Parathyroid adenoma (tissue), 2 donors: Measurements from ENCODE around the gene NEK4.

Experiments used
- H2AFZ ChIP-seq: fragments of 300-600 bp; sonication (generic); one replicate; pipeline ENCODE4 v1.7.0; 2017; ENCODE audit warnings: antibody characterized with exemption, mild to moderate bottlenecking
- H3K27ac ChIP-seq: fragments of 300-600 bp; sonication (generic); one replicate; pipeline ENCODE4 v1.7.0; 2017
- H3K27me3 ChIP-seq: fragments of 300-600 bp; sonication (generic); one replicate; pipeline ENCODE4 v1.7.0; 2017; ENCODE audit warnings: low read length; ENCODE audit not compliant: control insufficient read depth, insufficient read depth
- H3K36me3 ChIP-seq: fragments of 300-600 bp; sonication (generic); one replicate; pipeline ENCODE4 v1.7.0; 2017; ENCODE audit warnings: low read length; ENCODE audit not compliant: control insufficient read depth, insufficient read depth
- H3K4me1 ChIP-seq: fragments of 300-600 bp; sonication (generic); one replicate; pipeline ENCODE4 v1.7.0; 2017; ENCODE audit warnings: control low read depth
- H3K4me2 ChIP-seq: fragments of 300-600 bp; sonication (generic); one replicate; pipeline ENCODE4 v1.7.0; 2017; ENCODE audit warnings: low read length
- H3K4me3 ChIP-seq: fragments of 300-600 bp; sonication (generic); one replicate; pipeline ENCODE4 v1.7.0; 2017; ENCODE audit warnings: low read depth, low read length
- H3K79me2 ChIP-seq: fragments of 300-600 bp; sonication (generic); one replicate; pipeline ENCODE4 v1.7.0; 2017; ENCODE audit warnings: control low read depth
- H3K9ac ChIP-seq: fragments of 300-600 bp; sonication (generic); one replicate; pipeline ENCODE4 v1.7.0; 2017; ENCODE audit warnings: mild to moderate bottlenecking
- H3K9me3 ChIP-seq: fragments of 300-600 bp; sonication (generic); one replicate; pipeline ENCODE4 v1.7.0; 2017; ENCODE audit warnings: low read length; ENCODE audit not compliant: control insufficient read depth
- TF ChIP-seq, protein P1 (sequence below): fragments of 300-600 bp; sonication (generic); IDR thresholded peaks from one replicate; pipeline ENCODE4 v1.7.0; 2017; ENCODE audit warnings: antibody characterized with exemption, mild to moderate bottlenecking
- donor health status: primary hyperparathyroidism.

Gene NEK4

DNA sequence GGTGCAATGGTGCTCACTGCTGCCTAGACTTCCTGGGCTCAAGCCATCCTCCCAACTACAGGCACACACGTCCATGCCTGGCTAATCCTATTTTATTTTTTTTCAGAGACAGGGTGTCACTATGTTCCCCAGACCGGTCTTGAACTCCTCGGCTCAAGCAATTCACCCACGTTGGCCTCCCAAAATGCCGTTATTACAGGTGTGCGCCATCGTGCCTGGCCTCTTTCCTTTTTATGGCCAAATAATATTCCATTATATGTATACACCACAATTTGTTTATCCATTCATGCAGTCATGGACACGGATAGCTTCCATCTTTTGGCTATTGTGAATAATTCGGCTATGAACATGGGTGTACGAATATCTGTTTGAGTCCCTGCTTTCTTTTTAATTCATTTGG lies 962 bp upstream of the NEK4 start:
- H3K4me3 ChIP-seq, result no peak overlapping the region
- H3K9ac ChIP-seq, result no peak overlapping the region

DNA sequence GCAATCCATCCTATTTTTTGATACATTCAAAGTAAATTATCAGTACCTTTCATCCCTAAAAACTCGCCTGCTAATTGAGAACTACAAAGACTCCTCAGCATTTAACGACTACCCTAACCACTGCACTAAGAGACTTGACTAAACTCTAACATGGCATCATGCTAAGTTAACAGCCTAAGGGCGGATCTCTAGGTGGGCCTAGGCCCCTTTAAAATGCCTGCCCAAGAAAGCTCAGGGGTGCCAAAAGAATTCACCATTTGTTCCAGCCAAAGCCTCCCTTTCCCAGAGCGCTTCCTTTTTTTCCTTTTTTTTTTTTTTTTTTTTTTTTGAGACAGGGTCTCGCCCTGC lies 568 bp upstream of the NEK4 start:
- Histone ChIP-seq H3K27me3 (no peaks in the 10 kb centered on the region), H3K36me3 (no peaks in the 10 kb centered on the region), H2AFZ (peak overlapping the region; percentile 99), H3K4me3 (peak overlapping the region; percentile 78), H3K79me2 (peaks cover 3% of the 10 kb centered on the region), H3K4me2 (peak overlapping the region; percentile 76), H3K4me1 (peaks cover 4% of the 10 kb centered on the region), H3K9me3 (no peaks in the 10 kb centered on the region), H3K9ac (no peak overlapping the region), H3K27ac (peak overlapping the region; percentile 71)
- TF ChIP-seq, protein P1, sequence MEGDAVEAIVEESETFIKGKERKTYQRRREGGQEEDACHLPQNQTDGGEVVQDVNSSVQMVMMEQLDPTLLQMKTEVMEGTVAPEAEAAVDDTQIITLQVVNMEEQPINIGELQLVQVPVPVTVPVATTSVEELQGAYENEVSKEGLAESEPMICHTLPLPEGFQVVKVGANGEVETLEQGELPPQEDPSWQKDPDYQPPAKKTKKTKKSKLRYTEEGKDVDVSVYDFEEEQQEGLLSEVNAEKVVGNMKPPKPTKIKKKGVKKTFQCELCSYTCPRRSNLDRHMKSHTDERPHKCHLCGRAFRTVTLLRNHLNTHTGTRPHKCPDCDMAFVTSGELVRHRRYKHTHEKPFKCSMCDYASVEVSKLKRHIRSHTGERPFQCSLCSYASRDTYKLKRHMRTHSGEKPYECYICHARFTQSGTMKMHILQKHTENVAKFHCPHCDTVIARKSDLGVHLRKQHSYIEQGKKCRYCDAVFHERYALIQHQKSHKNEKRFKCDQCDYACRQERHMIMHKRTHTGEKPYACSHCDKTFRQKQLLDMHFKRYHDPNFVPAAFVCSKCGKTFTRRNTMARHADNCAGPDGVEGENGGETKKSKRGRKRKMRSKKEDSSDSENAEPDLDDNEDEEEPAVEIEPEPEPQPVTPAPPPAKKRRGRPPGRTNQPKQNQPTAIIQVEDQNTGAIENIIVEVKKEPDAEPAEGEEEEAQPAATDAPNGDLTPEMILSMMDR, result no peak

More for the DNA sequence above, 962 bp upstream of the NEK4 start:
- H3K4me2 ChIP-seq, result no peak overlapping the region
- H3K27me3 ChIP-seq, result no peaks in the 10 kb centered on the region
- H3K79me2 ChIP-seq, result peaks cover 3% of the 10 kb centered on the region
- no peaks in the 10 kb centered on the region for H3K36me3 ChIP-seq
- peak overlapping the region; percentile 99 for H2AFZ ChIP-seq
- no peaks in the 10 kb centered on the region for H3K9me3 ChIP-seq
- TF ChIP-seq, protein P1, result no peak
- peaks cover 4% of the 10 kb centered on the region for H3K4me1 ChIP-seq
- no peak overlapping the region for H3K27ac ChIP-seq

DNA sequence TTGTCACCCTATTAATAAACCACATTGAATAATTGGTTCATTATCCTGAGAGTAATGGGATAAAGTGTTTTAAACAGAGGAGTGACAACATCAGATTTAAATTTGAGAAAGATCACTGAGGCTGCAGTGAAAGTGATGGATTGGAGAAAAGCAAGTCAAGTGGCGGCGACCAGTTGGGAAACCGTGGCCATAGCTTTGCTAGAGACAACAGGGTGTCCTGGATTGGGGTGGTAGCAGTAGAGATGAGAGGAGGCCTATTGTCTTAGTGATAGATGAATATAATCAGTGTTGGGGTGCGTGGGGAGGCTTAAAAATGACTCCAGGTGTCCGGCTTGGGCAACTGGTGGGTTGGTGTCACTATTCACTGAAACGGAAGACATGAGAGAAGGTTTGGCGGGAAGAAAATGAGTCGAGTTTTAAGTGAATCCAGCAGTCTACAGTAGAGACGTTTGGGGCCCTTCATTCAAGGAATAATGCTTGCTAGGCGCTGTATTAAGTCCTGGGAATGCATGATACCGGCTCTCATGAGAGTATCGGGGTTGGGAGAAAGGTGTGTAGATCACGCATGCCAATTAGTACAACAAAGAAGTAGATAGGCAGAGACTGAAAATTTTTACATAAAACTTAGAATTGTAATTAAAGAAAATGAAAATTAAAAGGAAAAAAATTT lies 819 bp downstream of the NEK4 start:
- TF ChIP-seq, protein P1, result no peak
- Histone ChIP-seq H3K79me2 (peaks cover 3% of the 10 kb centered on the region), H3K27me3 (no peaks in the 10 kb centered on the region), H3K27ac (no peak overlapping the region), H3K9ac (no peak overlapping the region), H3K9me3 (no peaks in the 10 kb centered on the region), H3K4me3 (peak overlapping the region; percentile 78), H3K4me2 (peak overlapping the region; percentile 76), H2AFZ (peak overlapping the region; percentile 99), H3K4me1 (peaks cover 4% of the 10 kb centered on the region), H3K36me3 (no peaks in the 10 kb centered on the region)

DNA sequence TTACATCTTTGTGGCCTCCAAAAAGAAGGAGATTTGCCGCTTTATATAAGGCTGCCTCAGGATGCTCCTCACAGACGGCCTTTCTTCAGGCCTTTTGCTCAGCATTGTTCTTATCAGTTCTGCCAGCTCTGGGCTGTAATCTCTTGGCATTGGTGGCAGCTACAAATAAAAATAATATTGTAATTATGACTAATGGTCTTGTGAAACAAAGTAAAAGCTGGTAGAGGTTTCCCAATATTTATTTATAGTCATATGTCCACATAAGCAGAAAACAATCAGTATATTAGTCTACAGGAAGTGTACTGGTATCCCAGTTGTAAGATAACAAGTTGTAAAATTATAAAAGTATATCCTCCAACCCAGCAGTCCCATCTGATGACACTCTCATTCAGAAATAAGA lies 7.3 kb downstream of the NEK4 start:
- H3K79me2 ChIP-seq, result no peaks in the 10 kb centered on the region
- no peak overlapping the region for H3K9ac ChIP-seq
- no peak overlapping the region for H3K4me3 ChIP-seq
- H3K4me2 ChIP-seq, result no peak overlapping the region
- no peaks in the 10 kb centered on the region for H3K27me3 ChIP-seq
- no peaks in the 10 kb centered on the region for H3K36me3 ChIP-seq
- no peaks in the 10 kb centered on the region for H3K4me1 ChIP-seq
- H3K27ac ChIP-seq, result no peak overlapping the region
- H3K9me3 ChIP-seq, result no peaks in the 10 kb centered on the region
- no peak overlapping the region for H2AFZ ChIP-seq
- TF ChIP-seq, protein P1, result no peak

DNA sequence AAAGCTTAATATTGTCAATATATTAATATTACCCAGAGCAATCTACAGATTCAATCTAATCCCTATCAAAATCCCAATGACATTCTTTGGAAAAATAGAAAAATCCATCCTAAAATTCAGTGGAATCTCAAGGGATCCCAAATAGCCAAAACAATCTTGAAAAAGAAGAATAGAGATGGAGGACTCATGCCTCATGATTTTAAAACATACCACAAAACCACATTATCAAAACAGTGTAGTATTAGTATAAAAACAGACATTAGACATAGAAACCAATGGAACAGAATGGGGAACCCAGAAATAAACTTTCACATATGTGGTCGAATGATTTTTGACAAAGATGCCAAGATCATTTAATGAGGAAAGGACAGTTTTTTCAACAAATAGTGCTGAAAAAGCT lies 14.6 kb downstream of the NEK4 start:
- H3K4me2 ChIP-seq, result no peak overlapping the region
- no peaks in the 10 kb centered on the region for H3K9me3 ChIP-seq
- H3K4me3 ChIP-seq, result no peak overlapping the region
- no peak overlapping the region for H3K9ac ChIP-seq
- H3K36me3 ChIP-seq, result no peaks in the 10 kb centered on the region
- no peak overlapping the region for H3K27ac ChIP-seq
- no peak overlapping the region for H2AFZ ChIP-seq
- TF ChIP-seq, protein P1, result no peak
- H3K27me3 ChIP-seq, result no peaks in the 10 kb centered on the region
- H3K79me2 ChIP-seq, result no peaks in the 10 kb centered on the region
- H3K4me1 ChIP-seq, result no peaks in the 10 kb centered on the region
